ENCODE data around the gene SCN1B.
"Not testable (repeated sequence)": the region's sequence is repeated elsewhere in the genome, so short reads cannot be mapped to it uniquely, and the experiment has no call there.

The SCN1B gene

DNA sequence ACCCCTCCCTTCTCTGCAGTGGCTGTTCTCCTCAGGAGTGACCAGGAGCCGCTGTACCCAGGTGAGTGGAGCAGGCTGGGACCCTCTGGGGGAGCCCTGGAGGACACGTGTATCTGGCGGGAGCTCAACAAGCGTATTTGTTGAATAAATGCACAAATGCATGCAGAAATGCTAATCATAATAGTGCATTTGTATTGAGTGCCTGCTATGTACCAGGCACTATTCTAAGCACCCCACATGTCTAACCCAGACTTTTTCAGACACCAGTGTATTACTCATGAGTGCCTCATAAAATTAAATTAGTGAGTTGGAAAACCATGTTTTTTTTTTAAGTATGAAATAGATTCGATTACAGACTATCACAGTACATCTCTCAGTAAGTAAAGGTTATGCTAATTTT is 19.2 kb downstream of the SCN1B start:
- H2AFZ ChIP-seq (ENCODE audit: low read depth, low read length), result no peak overlapping the region
- no peaks in the 10 kb centered on the region for H3K4me1 ChIP-seq (ENCODE audit: insufficient read depth, low read length)
- H3K9me3 ChIP-seq (ENCODE audit: insufficient read depth, low read length, severe bottlenecking), result no peaks in the 10 kb centered on the region
- H3K27me3 ChIP-seq (ENCODE audit: insufficient read depth, low read length, poor library complexity), result peaks cover 2% of the 10 kb centered on the region
- DNase-seq (no peak), ATAC-seq (ENCODE audit: insufficient read depth, low read depth) (no peak)
- TF ChIP-seq, protein P1, sequence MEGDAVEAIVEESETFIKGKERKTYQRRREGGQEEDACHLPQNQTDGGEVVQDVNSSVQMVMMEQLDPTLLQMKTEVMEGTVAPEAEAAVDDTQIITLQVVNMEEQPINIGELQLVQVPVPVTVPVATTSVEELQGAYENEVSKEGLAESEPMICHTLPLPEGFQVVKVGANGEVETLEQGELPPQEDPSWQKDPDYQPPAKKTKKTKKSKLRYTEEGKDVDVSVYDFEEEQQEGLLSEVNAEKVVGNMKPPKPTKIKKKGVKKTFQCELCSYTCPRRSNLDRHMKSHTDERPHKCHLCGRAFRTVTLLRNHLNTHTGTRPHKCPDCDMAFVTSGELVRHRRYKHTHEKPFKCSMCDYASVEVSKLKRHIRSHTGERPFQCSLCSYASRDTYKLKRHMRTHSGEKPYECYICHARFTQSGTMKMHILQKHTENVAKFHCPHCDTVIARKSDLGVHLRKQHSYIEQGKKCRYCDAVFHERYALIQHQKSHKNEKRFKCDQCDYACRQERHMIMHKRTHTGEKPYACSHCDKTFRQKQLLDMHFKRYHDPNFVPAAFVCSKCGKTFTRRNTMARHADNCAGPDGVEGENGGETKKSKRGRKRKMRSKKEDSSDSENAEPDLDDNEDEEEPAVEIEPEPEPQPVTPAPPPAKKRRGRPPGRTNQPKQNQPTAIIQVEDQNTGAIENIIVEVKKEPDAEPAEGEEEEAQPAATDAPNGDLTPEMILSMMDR (IDR thresholded peaks at IDR 0.05; ENCODE audit: borderline replicate concordance, extremely low read depth, low read length, poor library complexity, severe bottlenecking), result no peak
- no peak for TF ChIP-seq EZH2 (IDR thresholded peaks at IDR 0.05; ENCODE audit: borderline replicate concordance, low read depth, low read length, severe bottlenecking)
- no peaks in the 10 kb centered on the region for H3K79me2 ChIP-seq (ENCODE audit: insufficient read depth, low read length)
- H4K20me1 ChIP-seq (ENCODE audit: insufficient read depth, low read length), result no peaks in the 10 kb centered on the region; the same call in 1 of the 2 replicates
- H3K27ac ChIP-seq (ENCODE audit: low read length), result no peak overlapping the region
- H3K4me2 ChIP-seq (ENCODE audit: insufficient read depth, low read length), result no peak overlapping the region
- H3K9ac ChIP-seq (ENCODE audit: low read depth, low read length), result no peak overlapping the region
- H3K36me3 ChIP-seq (ENCODE audit: insufficient read depth, low read length), result no peaks in the 10 kb centered on the region
- no peak overlapping the region for H3K4me3 ChIP-seq (ENCODE audit: low read depth in 1 of 2, low read length in 2 of 2)

DNA sequence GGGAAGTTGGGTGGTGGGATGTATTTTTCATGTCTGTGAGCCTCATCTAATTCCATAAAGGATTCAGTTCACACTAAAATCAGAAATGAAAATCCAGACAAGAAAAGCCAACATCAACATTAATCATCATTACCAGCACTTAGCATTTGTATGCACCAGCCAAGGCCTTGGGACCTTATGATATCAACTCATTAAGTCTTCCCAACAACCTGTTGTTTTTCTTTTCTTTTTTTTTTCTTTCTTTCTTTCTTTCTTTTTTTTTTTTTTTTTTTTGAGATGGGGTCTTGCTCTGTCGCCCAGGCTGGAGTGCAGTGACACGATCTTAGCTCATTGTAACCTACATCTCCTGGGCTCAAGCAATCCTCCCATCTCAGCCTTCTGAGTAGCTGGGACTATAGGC is 20.4 kb downstream of the SCN1B start:
- H3K9ac ChIP-seq (ENCODE audit: low read depth, low read length); H3K4me1 ChIP-seq (ENCODE audit: insufficient read depth, low read length); H4K20me1 ChIP-seq (ENCODE audit: insufficient read depth, low read length); DNase-seq; H3K27ac ChIP-seq (ENCODE audit: low read length); H2AFZ ChIP-seq (ENCODE audit: low read depth, low read length); H3K36me3 ChIP-seq (ENCODE audit: insufficient read depth, low read length); H3K4me3 ChIP-seq (ENCODE audit: low read depth in 1 of 2, low read length in 2 of 2); H3K27me3 ChIP-seq (ENCODE audit: insufficient read depth, low read length, poor library complexity); H3K4me2 ChIP-seq (ENCODE audit: insufficient read depth, low read length); ATAC-seq (ENCODE audit: insufficient read depth, low read depth); H3K9me3 ChIP-seq (ENCODE audit: insufficient read depth, low read length, severe bottlenecking); H3K79me2 ChIP-seq (ENCODE audit: insufficient read depth, low read length): not testable (repeated sequence)

DNA sequence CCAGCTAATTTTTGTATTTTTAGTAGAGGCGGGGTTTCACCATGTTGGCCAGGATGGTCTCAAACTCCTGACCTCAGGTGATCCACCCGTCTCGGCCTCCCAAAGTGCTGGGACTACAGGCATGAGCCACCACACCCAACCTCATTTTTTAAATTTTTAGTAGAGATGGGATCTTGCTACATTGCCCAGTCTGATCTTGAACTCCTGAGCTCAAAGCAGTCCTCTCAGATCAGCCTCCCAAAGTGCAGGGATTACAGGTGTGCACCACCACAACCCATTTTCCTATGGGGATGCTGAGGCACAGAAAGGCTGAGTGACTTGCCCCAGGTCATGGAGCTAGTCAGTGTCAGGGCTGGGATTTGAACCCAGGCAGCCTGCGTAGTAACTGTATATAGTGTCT is 21.0 kb downstream of the SCN1B start:
- not testable (repeated sequence) for H3K36me3 ChIP-seq (ENCODE audit: insufficient read depth, low read length); H4K20me1 ChIP-seq (ENCODE audit: insufficient read depth, low read length); DNase-seq; H3K4me1 ChIP-seq (ENCODE audit: insufficient read depth, low read length); ATAC-seq (ENCODE audit: insufficient read depth, low read depth); H3K79me2 ChIP-seq (ENCODE audit: insufficient read depth, low read length); H3K4me2 ChIP-seq (ENCODE audit: insufficient read depth, low read length); H3K9ac ChIP-seq (ENCODE audit: low read depth, low read length); H2AFZ ChIP-seq (ENCODE audit: low read depth, low read length); H3K9me3 ChIP-seq (ENCODE audit: insufficient read depth, low read length, severe bottlenecking); H3K27ac ChIP-seq (ENCODE audit: low read length); H3K4me3 ChIP-seq (ENCODE audit: low read depth in 1 of 2, low read length in 2 of 2)
- peaks cover 14% of the 10 kb centered on the region for H3K27me3 ChIP-seq (ENCODE audit: insufficient read depth, low read length, poor library complexity)

DNA sequence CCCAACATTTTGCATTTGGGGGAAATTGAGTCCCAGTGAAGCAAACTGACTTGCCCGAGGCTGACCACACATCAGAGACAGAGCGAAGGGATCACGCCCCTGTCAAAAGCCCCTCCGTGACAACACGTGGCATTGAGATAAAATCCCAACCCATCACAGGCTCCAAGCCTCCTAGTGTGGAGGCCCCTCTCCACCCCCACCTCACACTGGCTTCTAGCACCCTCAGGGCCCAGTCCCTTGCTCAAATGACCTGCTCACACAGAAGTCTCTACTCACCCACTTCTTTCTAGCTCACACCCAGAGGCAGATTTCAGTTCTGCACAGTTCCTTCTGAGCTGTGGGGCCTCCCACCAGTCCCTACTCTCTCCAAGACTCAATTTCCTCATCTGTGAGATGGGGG is 21.5 kb downstream of the SCN1B start:
- Histone ChIP-seq H3K9me3 (ENCODE audit: insufficient read depth, low read length, severe bottlenecking) (no peaks in the 10 kb centered on the region), H3K36me3 (ENCODE audit: insufficient read depth, low read length) (no peaks in the 10 kb centered on the region), H3K4me3 (ENCODE audit: low read depth in 1 of 2, low read length in 2 of 2) (no peak overlapping the region), H3K27me3 (ENCODE audit: insufficient read depth, low read length, poor library complexity) (peaks cover 19% of the 10 kb centered on the region), H2AFZ (ENCODE audit: low read depth, low read length) (no peak overlapping the region), H4K20me1 (ENCODE audit: insufficient read depth, low read length) (no peaks in the 10 kb centered on the region), H3K9ac (ENCODE audit: low read depth, low read length) (no peak overlapping the region), H3K4me1 (ENCODE audit: insufficient read depth, low read length) (no peaks in the 10 kb centered on the region), H3K27ac (ENCODE audit: low read length) (no peak overlapping the region), H3K79me2 (ENCODE audit: insufficient read depth, low read length) (no peaks in the 10 kb centered on the region), H3K4me2 (ENCODE audit: insufficient read depth, low read length) (no peak overlapping the region)
- DNase-seq, result no peak
- no peak for TF ChIP-seq EZH2 (IDR thresholded peaks at IDR 0.05; ENCODE audit: borderline replicate concordance, low read depth, low read length, severe bottlenecking)
- TF ChIP-seq, protein P1 (IDR thresholded peaks at IDR 0.05; ENCODE audit: borderline replicate concordance, extremely low read depth, low read length, poor library complexity, severe bottlenecking), result no peak
- no peak for ATAC-seq (ENCODE audit: insufficient read depth, low read depth)

All from DND-41 (cell line).